ENCODE measurements around the gene EFNA4. TPM values are rescaled to one million over a fixed set of nuclear protein-coding genes. Genes with fewer than 3 reads are reported as not detected.

The EFNA4 gene
- total and polyA plus RNA-seq, 9 of the 15 experiments (the other 6 are each of a cell fraction or from before 2014, with no cell fraction given) = 0.68 to 7.4 (median 6.1) TPM

- H3K4me2 ChIP-seq (ENCODE audit: insufficient read depth, low read length) = no peak overlapping the region
- H2AFZ ChIP-seq (ENCODE audit: low read depth, low read length) = no peak overlapping the region
- FAIRE-seq (no peak), DNase-seq (ENCODE audit: extremely low read depth in 1 of 4, low spot score in 3 of 4) (no peak), ATAC-seq (no peak)
- 91% methylated on average over 3 of the region's 3 CpGs for WGBS (ENCODE audit: insufficient coverage, low coverage, missing lambda C conversion rate)
- intact Hi-C loops (cut with micrococcal nuclease) (no loop called here), in situ Hi-C loops (cut with MboI) (no loop called here)
- no peaks in the 10 kb centered on the region for H4K20me1 ChIP-seq (replicated peaks; ENCODE audit: control insufficient read depth, insufficient read depth, low read length)
- ChIA-PET POLR2A (no interaction called here), CTCF (ENCODE audit: low intra/inter-chr PET ratio) (no interaction called here)
- no peak overlapping the region for H3K4me3 ChIP-seq
- H3K9me1 ChIP-seq (ENCODE audit: control insufficient read depth, insufficient read depth, low read length) = no peaks in the 10 kb centered on the region
- H3K27me3 ChIP-seq (ENCODE audit: control insufficient read depth in 2 of 2, insufficient read depth in 2 of 2, low read length in 2 of 2) = no peaks in the 10 kb centered on the region
- H3K27ac ChIP-seq (ENCODE audit: extremely low read depth, low read depth, low read length) = no peak overlapping the region
- H3K9me3 ChIP-seq (replicated peaks; ENCODE audit: control insufficient read depth, insufficient read depth, low read depth, low read length) = no peaks in the 10 kb centered on the region
- peaks cover 9% of the 10 kb centered on the region; the same call in 2 of the 3 replicates for H3K79me2 ChIP-seq (ENCODE audit: control insufficient read depth, insufficient read depth, low read length)
- peaks cover 32 to 62% of the 10 kb centered on the region in 2 experiments for H3K4me1 ChIP-seq (replicated peaks in 1 of 2; ENCODE audit: control insufficient read depth in 2 of 2, insufficient read depth in 2 of 2, low read length in 2 of 2)
- TF ChIP-seq ZNF830 (CRISPR knock-in tag; IDR thresholded peaks at IDR 0.05) (no peak), C11orf30 (IDR thresholded peaks at IDR 0.05; ENCODE audit: low read depth) (no peak), ZKSCAN3 (CRISPR knock-in tag; IDR thresholded peaks at IDR 0.05) (no peak), EWSR1 (IDR thresholded peaks at IDR 0.05; ENCODE audit: borderline replicate concordance, low read depth, partially characterized antibody) (no peak), ETV6 (IDR thresholded peaks at IDR 0.05; ENCODE audit: borderline replicate concordance in 1 of 2, low read depth in 2 of 2, low read length in 1 of 2) (no peak), ETV6 (CRISPR knock-in tag; IDR thresholded peaks at IDR 0.05; ENCODE audit: borderline replicate concordance) (no peak), TCF3 (CRISPR knock-in tag; IDR thresholded peaks at IDR 0.05) (no peak), ID3 (CRISPR knock-in tag; IDR thresholded peaks at IDR 0.05) (no peak), ID3 (tag; IDR thresholded peaks at IDR 0.05) (no peak), RBM25 (IDR thresholded peaks at IDR 0.05; ENCODE audit: low read depth, low read length, severe bottlenecking) (no peak)
- 0 out of 4 replicates have a peak overlapping the region, but pooled peaks of 1 of the 2 experiments have one; percentile 39 for H3K9ac ChIP-seq (ENCODE audit: insufficient read depth in 1 of 2, low read depth in 2 of 2, low read length in 2 of 2)
- BruUV-seq (replicated peaks) = no TSS peak
- H3K36me3 ChIP-seq (ENCODE audit: control insufficient read depth, insufficient read depth, low read length) = peaks cover 15% of the 10 kb centered on the region; the same call in 1 of the 3 replicates
Measured at GRCh38 chr1:155068599-155068998, 5.1 kb downstream of the EFNA4 start.

Data from K562 (cell line).